Mesendoderm (in vitro differentiated cells): ENCODE measurements around the gene PPFIA2.

Experiments used
- DNase-seq: peaks from one replicate; pipeline ENCODE4 v3.0.0; 2013
- H2AK5ac ChIP-seq: 2 replicates; pipeline ENCODE4 v1.6.1; 2013; ENCODE audit warnings: low read length, inconsistent platforms
- H2BK120ac ChIP-seq: 2 replicates; pipeline ENCODE4 v1.6.1; 2013; ENCODE audit warnings: low read depth, mild to moderate bottlenecking, low read length, moderate library complexity, mixed read lengths
- H2BK15ac ChIP-seq: replicated peaks from 2 replicates; pipeline ENCODE4 v1.6.1; 2013; ENCODE audit warnings: low read depth, mild to moderate bottlenecking, moderate library complexity
- H2BK5ac ChIP-seq: 2 replicates; pipeline ENCODE4 v1.6.1; 2013; ENCODE audit warnings: low read length, inconsistent platforms
- H3K18ac ChIP-seq: 2 replicates; pipeline ENCODE4 v1.6.1; 2013; ENCODE audit warnings: mild to moderate bottlenecking, low read length, mixed read lengths
- H3K23ac ChIP-seq: one replicate; pipeline ENCODE4 v1.6.1; 2013; ENCODE audit warnings: low read length
- H3K27ac ChIP-seq: 2 replicates; pipeline ENCODE4 v1.5.1; 2013; ENCODE audit warnings: low read depth, mild to moderate bottlenecking, inconsistent platforms, low read length, moderate library complexity
- H3K27me3 ChIP-seq: 2 replicates; pipeline ENCODE4 v1.6.1; 2013; ENCODE audit warnings: low read length, control low read depth, mild to moderate bottlenecking, inconsistent platforms; ENCODE audit not compliant: insufficient read depth, poor library complexity
- H3K36me3 ChIP-seq: 2 replicates; pipeline ENCODE4 v1.6.1; 2013; ENCODE audit warnings: low read length, inconsistent platforms; ENCODE audit not compliant: control insufficient read depth, insufficient read depth
- H3K4ac ChIP-seq: one replicate; pipeline ENCODE4 v1.6.1; 2013; ENCODE audit warnings: low read depth, mild to moderate bottlenecking, low read length, moderate library complexity
- H3K4me1 ChIP-seq: 2 replicates; pipeline ENCODE4 v1.6.1; 2013; ENCODE audit warnings: low read depth, low read length, inconsistent platforms; ENCODE audit not compliant: control insufficient read depth
- H3K4me2 ChIP-seq: 2 replicates; pipeline ENCODE4 v1.6.1; 2013; ENCODE audit warnings: low read length
- H3K4me3 ChIP-seq: 2 replicates; pipeline ENCODE4 v1.5.1; 2013; ENCODE audit warnings: mild to moderate bottlenecking, low read length
- H3K56ac ChIP-seq: one replicate; pipeline ENCODE4 v1.6.1; 2013; ENCODE audit warnings: low read length
- H3K79me1 ChIP-seq: 2 replicates; pipeline ENCODE4 v1.6.1; 2013; ENCODE audit warnings: low read length, inconsistent platforms
- H3K79me2 ChIP-seq: 2 replicates; pipeline ENCODE4 v1.6.1; 2013; ENCODE audit warnings: mild to moderate bottlenecking, low read length; ENCODE audit not compliant: control insufficient read depth, insufficient read depth
- H3K9ac ChIP-seq: 2 replicates; pipeline ENCODE4 v1.6.1; 2013; ENCODE audit warnings: low read length, inconsistent platforms
- H4K5ac ChIP-seq: one replicate; pipeline ENCODE4 v1.6.1; 2013; ENCODE audit warnings: low read length
- H4K8ac ChIP-seq: one replicate; pipeline ENCODE4 v1.6.1; 2013; ENCODE audit warnings: low read depth, mild to moderate bottlenecking, control low read depth, low read length, moderate library complexity
- WGBS: extraction: QIAGEN DNeasy Blood & Tissue Kit; methylation state at CpG from one replicate; pipeline ENCODE4 v1.1.7; 2013; ENCODE audit warnings: low lambda C conversion rate, missing lambda C conversion rate; ENCODE audit not compliant: insufficient coverage; ENCODE audit errors: extremely low coverage; 5-methylcytosine and 5-hydroxymethylcytosine counted together

Gene PPFIA2

DNA sequence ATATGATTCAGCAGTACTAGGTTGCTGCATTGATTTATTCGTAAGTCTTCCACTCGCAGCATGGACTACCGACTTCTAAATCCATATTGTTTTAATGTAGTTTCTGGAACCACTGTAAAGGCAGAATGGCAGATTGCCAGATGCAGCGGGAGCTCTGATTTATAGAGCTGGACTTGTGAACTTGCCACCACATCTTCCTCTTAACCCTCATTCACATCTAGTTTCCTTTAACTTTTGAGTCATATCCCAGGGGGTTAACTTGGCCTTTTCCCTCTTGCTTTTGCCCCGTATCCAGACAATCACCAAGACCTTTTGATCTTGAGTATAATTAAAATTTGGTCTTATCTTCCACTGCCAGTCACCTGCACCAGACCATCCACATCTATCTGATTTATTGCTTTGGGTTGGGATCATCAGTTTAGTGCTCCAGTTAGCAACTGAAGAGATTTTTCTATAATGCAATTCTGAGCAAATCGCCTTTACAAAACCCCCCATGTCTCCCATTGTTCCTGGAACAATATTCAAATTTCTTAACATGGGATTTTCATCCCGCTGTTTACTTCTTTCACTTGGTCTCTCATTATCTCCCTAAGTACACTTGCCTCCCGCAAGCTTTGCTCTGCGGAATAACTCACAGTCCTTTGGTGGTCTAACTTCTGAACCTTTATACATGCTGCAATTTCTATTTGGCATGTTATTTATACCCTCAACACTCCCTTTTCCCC is 550.8 kb downstream of the PPFIA2 start:
- Histone ChIP-seq H4K5ac (no peak overlapping the region), H3K56ac (no peak overlapping the region), H3K79me1 (no peaks in the 10 kb centered on the region), H3K9ac (no peak overlapping the region), H3K27ac (no peak overlapping the region), H3K4me1 (peaks cover 5% of the 10 kb centered on the region), H2BK5ac (no peak overlapping the region), H3K79me2 (no peaks in the 10 kb centered on the region), H2BK120ac (no peak overlapping the region), H2AK5ac (no peak overlapping the region), H4K8ac (no peak overlapping the region), H3K36me3 (no peaks in the 10 kb centered on the region), H3K18ac (no peak overlapping the region), H3K27me3 (no peaks in the 10 kb centered on the region), H2BK15ac (no peak overlapping the region), H3K4me3 (no peak overlapping the region), H3K4ac (peak overlapping the region; percentile 31), H3K23ac (no peak overlapping the region), H3K4me2 (no peak overlapping the region)
- no CpG with 5 or more reads among the region's 9 CpGs for WGBS
- no peak for DNase-seq
